MG63 (cell line): Measurements from ENCODE around the gene SIT1. TPM values are rescaled to one million over a fixed set of nuclear protein-coding genes. Genes with fewer than 3 reads are reported as not detected.

Source experiments
- DNase-seq: peaks from one replicate; pipeline ENCODE4 v3.0.0-alpha.2; 2020
- H3K27me3 ChIP-seq: fragments of 250-450 bp; sonication (Bioruptor Pico); 2 replicates; pipeline ENCODE4 v1.5.1; 2020; ENCODE audit warnings: mild to moderate bottlenecking, moderate library complexity
- H3K36me3 ChIP-seq: fragments of 250-450 bp; sonication (Bioruptor Pico); 2 replicates; pipeline ENCODE4 v1.5.1; 2020; ENCODE audit warnings: mild to moderate bottlenecking, moderate library complexity
- H3K4me3 ChIP-seq: fragments of 250-450 bp; sonication (Bioruptor Pico); 2 replicates; pipeline ENCODE4 v1.5.1; 2020; ENCODE audit warnings: mild to moderate bottlenecking, moderate library complexity
- H3K9me3 ChIP-seq: fragments of 250-450 bp; sonication (Bioruptor Pico); 2 replicates; pipeline ENCODE4 v1.5.1; 2020; ENCODE audit warnings: mild to moderate bottlenecking, moderate library complexity
- total RNA-seq: library from RNA; depleted of rRNA; stranded (reverse); fragments of >200 nt; shearing (Covaris generic); gene quantifications from 2 replicates; pipeline ENCODE4 v1.2.3, GENCODE V29; 2014; ENCODE audit warnings: low replicate concordance

Gene SIT1
- total RNA-seq, 1 experiment from 2014 or later = 1.4 TPM

GRCh38 chr9:35686222-35687203 is 35.8 kb upstream of the SIT1 start:
- H3K36me3 ChIP-seq = peaks cover 81% of the 10 kb centered on the region

GRCh38 chr9:35685506-35685905 is 34.8 kb upstream of the SIT1 start:
- H3K36me3 ChIP-seq = peaks cover 85% of the 10 kb centered on the region

More at GRCh38 chr9:35686222-35687203, 35.8 kb upstream of the SIT1 start:
- Histone ChIP-seq H3K9me3 (no peaks in the 10 kb centered on the region), H3K4me3 (peak overlapping the region; percentile 88), H3K27me3 (no peaks in the 10 kb centered on the region)
- peak; percentile 45 for DNase-seq

GRCh38 chr9:35684921-35685320 is 34.2 kb upstream of the SIT1 start:
- Histone ChIP-seq H3K9me3 (no peaks in the 10 kb centered on the region), H3K36me3 (peaks cover 85% of the 10 kb centered on the region), H3K4me3 (no peak overlapping the region), H3K27me3 (no peaks in the 10 kb centered on the region)
- no peak for DNase-seq

More at GRCh38 chr9:35685506-35685905, 34.8 kb upstream of the SIT1 start:
- no peak for DNase-seq
- Histone ChIP-seq H3K4me3 (no peak overlapping the region), H3K9me3 (no peaks in the 10 kb centered on the region), H3K27me3 (no peaks in the 10 kb centered on the region)

DNA sequence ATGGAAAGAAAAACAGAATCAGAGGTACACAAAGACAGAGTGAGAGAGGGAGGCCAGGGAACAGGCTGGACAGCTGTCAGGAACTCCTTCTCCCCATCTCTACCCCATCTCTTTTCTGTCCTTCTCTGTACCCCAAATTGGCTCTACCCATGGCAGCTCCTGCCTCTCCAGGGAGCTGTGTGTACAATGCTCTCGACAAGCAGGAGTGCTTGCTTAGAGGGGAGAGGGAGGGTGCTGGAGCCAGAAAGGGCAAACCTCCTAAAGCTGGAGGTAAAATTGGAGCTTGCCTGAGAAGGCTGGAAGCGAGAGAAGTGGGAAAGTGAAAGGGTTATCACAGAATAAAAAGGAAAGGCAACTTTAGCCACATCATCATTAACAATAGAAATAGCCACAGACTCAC is 32.6 kb upstream of the SIT1 start:
- Histone ChIP-seq H3K9me3 (no peaks in the 10 kb centered on the region), H3K27me3 (no peaks in the 10 kb centered on the region), H3K4me3 (no peak overlapping the region), H3K36me3 (peaks cover 72% of the 10 kb centered on the region)
- DNase-seq = no peak

DNA sequence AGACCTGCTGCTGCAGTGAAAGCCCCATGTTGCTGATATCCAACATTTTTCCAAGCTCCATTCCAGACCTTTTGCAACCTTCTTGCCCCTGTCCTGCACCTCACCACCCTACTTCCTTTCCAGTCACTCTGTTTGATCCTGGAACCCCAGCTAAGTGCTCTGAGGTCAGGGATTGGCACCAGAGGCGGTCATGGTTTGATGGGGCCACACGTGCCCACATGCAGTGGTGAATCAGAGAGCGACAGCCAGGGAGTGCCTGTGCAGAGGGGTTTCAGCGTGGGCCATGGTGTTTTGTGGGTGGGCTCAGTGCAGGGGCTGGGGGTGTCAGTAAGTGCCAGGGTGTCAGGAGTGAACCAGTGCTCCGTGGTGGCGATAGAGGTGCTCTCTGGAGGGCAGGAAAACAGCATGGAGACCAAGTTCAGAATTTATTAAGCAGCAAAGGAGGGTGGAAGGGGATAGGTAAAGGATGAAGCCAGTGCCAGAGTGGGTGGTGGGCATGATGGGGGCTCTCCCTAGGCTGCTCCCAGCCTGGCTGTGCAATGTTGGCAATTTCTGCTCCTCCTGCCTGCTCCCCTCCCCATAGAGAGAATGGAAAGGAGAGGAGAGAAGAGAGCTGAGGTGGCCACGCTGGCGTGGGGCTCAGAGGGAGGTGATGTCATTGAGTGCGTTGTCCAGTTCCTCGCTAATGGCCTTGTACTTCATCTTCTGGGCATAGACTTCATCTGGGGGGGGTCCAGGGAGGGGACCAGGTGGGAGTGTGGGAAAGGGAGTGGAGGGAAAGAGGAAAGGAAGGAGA is 32.0 kb upstream of the SIT1 start:
- H3K4me3 ChIP-seq = no peak overlapping the region
- no peaks in the 10 kb centered on the region for H3K27me3 ChIP-seq
- H3K9me3 ChIP-seq = no peaks in the 10 kb centered on the region
- peaks cover 65% of the 10 kb centered on the region for H3K36me3 ChIP-seq
- peak; percentile 43 for DNase-seq

- peak; percentile 33 for DNase-seq
- Histone ChIP-seq H3K4me3 (no peak overlapping the region), H3K36me3 (peaks cover 59% of the 10 kb centered on the region), H3K27me3 (no peaks in the 10 kb centered on the region), H3K9me3 (no peaks in the 10 kb centered on the region)
These were observed 31.3 kb upstream of the SIT1 start for GRCh38 chr9:35682051-35682450.

DNA sequence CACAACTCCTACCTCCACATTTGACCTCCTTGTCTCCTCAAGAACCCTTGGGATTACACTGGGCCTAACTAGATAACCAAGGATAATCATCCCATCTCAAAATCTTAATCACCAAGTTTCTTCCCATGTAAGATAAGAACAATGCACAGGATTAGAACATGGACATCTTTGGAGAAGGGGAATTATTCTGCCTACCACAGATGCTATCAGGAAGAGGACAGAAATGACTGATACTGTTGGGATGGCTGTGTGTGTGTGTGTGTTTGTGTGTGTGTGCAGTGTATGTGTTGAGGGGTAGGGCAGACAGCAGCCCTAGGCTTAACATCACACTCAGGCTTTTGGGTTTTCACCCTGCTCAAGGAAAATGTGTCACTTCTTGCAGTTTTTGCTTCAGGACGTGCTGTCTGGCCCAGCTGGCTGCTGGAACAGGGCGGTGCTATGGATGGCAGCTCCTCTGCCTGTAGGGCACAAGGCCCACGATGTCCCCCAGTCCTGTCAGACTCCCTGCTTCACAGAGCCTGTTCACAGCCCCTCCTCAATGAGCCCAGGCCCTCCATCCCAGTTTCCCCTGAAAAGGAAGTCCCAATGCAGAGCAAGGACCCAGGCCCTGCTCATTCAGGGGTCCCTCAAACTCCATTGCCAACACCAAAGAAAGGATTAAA is 30.7 kb upstream of the SIT1 start:
- H3K9me3 ChIP-seq = no peaks in the 10 kb centered on the region
- peaks cover 53% of the 10 kb centered on the region for H3K36me3 ChIP-seq
- no peak overlapping the region for H3K4me3 ChIP-seq
- no peaks in the 10 kb centered on the region for H3K27me3 ChIP-seq
- peak; percentile 52 for DNase-seq

GRCh38 chr9:35680331-35681105 is 29.8 kb upstream of the SIT1 start:
- Histone ChIP-seq H3K4me3 (no peak overlapping the region), H3K27me3 (no peaks in the 10 kb centered on the region), H3K36me3 (peaks cover 43% of the 10 kb centered on the region), H3K9me3 (no peaks in the 10 kb centered on the region)
- DNase-seq = peak; percentile 88

DNA sequence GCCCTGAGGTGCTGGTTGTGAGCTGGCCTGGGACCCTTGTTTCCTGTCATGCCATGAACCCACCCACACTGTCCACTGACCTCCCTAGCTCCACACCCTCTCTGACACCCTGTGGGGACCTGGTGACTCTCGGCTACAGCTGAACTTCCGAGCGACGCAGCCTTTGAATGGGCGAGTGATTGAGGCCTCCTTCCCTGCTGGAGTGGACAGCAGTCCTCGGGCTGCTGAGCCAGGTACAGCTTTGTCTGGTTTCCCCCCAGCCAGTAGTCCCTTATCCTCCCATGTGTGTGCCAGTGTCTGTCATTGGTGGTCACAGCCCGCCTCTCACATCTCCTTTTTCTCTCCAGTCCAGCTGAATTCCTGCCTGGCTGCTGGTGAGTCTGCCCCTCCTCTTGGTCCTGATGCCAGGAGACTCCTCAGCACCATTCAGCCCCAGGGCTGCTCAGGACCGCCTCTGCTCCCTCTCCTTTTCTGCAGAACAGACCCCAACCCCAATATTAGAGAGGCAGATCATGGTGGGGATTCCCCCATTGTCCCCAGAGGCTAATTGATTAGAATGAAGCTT is 29.1 kb upstream of the SIT1 start:
- Histone ChIP-seq H3K4me3 (no peak overlapping the region), H3K9me3 (no peaks in the 10 kb centered on the region), H3K36me3 (peaks cover 37% of the 10 kb centered on the region), H3K27me3 (no peaks in the 10 kb centered on the region)
- DNase-seq = no peak

DNA sequence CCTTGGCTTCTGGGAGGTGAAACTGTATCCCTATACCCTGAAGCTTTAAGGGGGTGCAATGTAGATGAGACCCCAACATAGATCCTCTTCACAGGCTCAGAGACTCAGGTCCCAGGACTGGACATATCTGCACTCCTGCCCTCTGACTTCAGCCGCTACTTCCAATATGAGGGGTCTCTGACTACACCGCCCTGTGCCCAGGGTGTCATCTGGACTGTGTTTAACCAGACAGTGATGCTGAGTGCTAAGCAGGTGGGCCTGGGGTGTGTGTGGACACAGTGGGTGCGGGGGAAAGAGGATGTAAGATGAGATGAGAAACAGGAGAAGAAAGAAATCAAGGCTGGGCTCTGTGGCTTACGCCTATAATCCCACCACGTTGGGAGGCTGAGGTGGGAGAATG is 28.4 kb upstream of the SIT1 start:
- Histone ChIP-seq H3K27me3 (no peaks in the 10 kb centered on the region), H3K9me3 (no peaks in the 10 kb centered on the region), H3K4me3 (no peak overlapping the region), H3K36me3 (peaks cover 29% of the 10 kb centered on the region)
- DNase-seq = no peak

DNA sequence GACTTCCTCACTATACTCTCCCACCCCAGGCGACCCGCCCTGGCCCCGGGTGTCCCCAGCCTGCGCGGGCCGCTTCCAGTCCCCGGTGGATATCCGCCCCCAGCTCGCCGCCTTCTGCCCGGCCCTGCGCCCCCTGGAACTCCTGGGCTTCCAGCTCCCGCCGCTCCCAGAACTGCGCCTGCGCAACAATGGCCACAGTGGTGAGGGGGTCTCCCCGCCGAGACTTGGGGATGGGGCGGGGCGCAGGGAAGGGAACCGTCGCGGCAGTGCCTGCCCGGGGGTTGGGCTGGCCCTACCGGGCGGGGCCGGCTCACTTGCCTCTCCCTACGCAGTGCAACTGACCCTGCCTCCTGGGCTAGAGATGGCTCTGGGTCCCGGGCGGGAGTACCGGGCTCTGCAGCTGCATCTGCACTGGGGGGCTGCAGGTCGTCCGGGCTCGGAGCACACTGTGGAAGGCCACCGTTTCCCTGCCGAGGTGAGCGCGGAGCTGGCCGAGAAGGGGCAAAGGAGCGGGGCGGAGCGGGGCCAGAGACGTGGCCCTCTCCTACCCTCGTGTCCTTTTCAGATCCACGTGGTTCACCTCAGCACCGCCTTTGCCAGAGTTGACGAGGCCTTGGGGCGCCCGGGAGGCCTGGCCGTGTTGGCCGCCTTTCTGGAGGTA is 25.1 kb upstream of the SIT1 start:
- H3K4me3 ChIP-seq = no peak overlapping the region
- DNase-seq = no peak
- no peaks in the 10 kb centered on the region for H3K36me3 ChIP-seq
- no peaks in the 10 kb centered on the region for H3K27me3 ChIP-seq
- H3K9me3 ChIP-seq = no peaks in the 10 kb centered on the region

- Histone ChIP-seq H3K27me3 (no peaks in the 10 kb centered on the region), H3K9me3 (no peaks in the 10 kb centered on the region), H3K36me3 (no peaks in the 10 kb centered on the region), H3K4me3 (no peak overlapping the region)
- no peak for DNase-seq
These were observed 24.5 kb upstream of the SIT1 start for GRCh38 chr9:35675204-35675603.

GRCh38 chr9:35674025-35674361 is 23.3 kb upstream of the SIT1 start:
- Histone ChIP-seq H3K27me3 (no peaks in the 10 kb centered on the region), H3K4me3 (no peak overlapping the region), H3K9me3 (no peaks in the 10 kb centered on the region), H3K36me3 (no peaks in the 10 kb centered on the region)
- DNase-seq = no peak

DNA sequence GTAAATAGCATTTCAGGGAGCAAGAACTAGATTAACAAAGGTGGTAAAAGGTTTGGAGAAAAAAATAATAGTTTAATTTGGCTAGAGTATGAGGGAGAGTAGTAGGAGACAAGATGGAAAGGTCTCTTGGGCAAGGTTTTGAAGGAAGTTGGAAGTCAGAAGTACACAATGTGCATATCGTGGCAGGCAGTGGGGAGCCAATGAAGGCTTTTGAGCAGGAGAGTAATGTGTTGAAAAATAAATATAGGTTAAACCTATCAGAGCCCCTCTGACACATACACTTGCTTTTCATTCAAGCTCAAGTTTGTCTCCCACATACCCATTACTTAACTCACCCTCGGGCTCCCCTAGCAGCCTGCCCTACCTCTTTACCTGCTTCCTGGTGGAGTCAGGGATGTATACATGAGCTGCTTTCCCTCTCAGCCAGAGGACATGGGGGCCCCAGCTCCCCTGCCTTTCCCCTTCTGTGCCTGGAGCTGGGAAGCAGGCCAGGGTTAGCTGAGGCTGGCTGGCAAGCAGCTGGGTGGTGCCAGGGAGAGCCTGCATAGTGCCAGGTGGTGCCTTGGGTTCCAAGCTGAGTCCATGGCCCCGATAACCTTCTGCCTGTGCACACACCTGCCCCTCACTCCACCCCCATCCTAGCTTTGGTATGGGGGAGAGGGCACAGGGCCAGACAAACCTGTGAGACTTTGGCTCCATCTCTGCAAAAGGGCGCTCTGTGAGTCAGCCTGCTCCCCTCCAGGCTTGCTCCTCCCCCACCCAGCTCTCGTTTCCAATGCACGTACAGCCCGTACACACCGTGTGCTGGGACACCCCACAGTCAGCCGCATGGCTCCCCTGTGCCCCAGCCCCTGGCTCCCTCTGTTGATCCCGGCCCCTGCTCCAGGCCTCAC is 22.6 kb upstream of the SIT1 start, which contains the start of gene CA9:
CA9 (plus strand) TSS at position 797 of the 893 bp plus-strand sequence; CDS start at position 829, 32 bp downstream.
- no peaks in the 10 kb centered on the region for H3K27me3 ChIP-seq
- no peaks in the 10 kb centered on the region for H3K9me3 ChIP-seq
- no peaks in the 10 kb centered on the region for H3K36me3 ChIP-seq
- peak; percentile 76 for DNase-seq
- H3K4me3 ChIP-seq = no peak within 1 kb of the TSS
